Lower lobe of right lung (tissue), 2 donors: ENCODE results near the gene FGD6. TPM values are rescaled to one million over a fixed set of nuclear protein-coding genes. Genes with fewer than 3 reads are reported as not detected.
"Not testable (repeated sequence)": the region's sequence is repeated elsewhere in the genome, so short reads cannot be mapped to it uniquely, and the experiment has no call there.

Source experiments
- ATAC-seq, 2 donors: fragments of 200-7000 bp; cut with Tn5 transposase; one replicate each; pipeline ENCODE4 v1.9.1; 2020 to 2022; ENCODE audit warnings: mild to moderate bottlenecking in 2 of 2, moderate library complexity in 2 of 2
- DNase-seq: peaks from one replicate; pipeline ENCODE4 v3.0.0-alpha.2; 2020
- H3K27ac ChIP-seq: fragments of 200-600 bp; one replicate; pipeline ENCODE4 v1.8.0; 2022
- H3K27me3 ChIP-seq: fragments of 200-600 bp; one replicate; pipeline ENCODE4 v1.8.0; 2022; ENCODE audit warnings: low read depth
- H3K36me3 ChIP-seq: fragments of 200-600 bp; one replicate; pipeline ENCODE4 v1.8.0; 2022; ENCODE audit warnings: mild to moderate bottlenecking
- H3K4me1 ChIP-seq: fragments of 200-600 bp; one replicate; pipeline ENCODE4 v1.8.0; 2022
- H3K4me3 ChIP-seq: fragments of 200-600 bp; one replicate; pipeline ENCODE4 v1.8.0; 2022; ENCODE audit warnings: mild to moderate bottlenecking
- H3K9me3 ChIP-seq: fragments of 200-600 bp; one replicate; pipeline ENCODE4 v1.8.0; 2022
- CTCF ChIP-seq: fragments of 200-600 bp; IDR thresholded peaks from one replicate; pipeline ENCODE4 v1.8.0; 2022; ENCODE audit warnings: antibody characterized with exemption, mild to moderate bottlenecking
- intact Hi-C: fragments of 100-400 bp; cut with DNase I; formaldehyde crosslinking; loops from one replicate; pipeline ENCODE4 v1.11.0; 2022
- total RNA-seq: library from RNA; stranded (reverse); fragmentation: NEBNext Ultra II Directional; extraction: Animal tissue kit (Norgen Biotek cat#: 25700); gene quantifications from one replicate; pipeline ENCODE4 v1.2.1, GENCODE V29; 2021
- donor health status: DM: no; HTN: yes; CAD: no; lungs with severe emphysema.

Gene FGD6
- total RNA-seq, 1 donor from 2014 or later = 22.9 TPM

GRCh38 chr12:95240556-95240955, 23.3 kb upstream of the FGD6 start:
- ATAC-seq = no peak
- no peak overlapping the region for H3K4me3 ChIP-seq
- intact Hi-C loops = no loop called here
- H3K27ac ChIP-seq = no peak overlapping the region
- H3K9me3 ChIP-seq = no peaks in the 10 kb centered on the region
- no peak for DNase-seq
- no peak for TF ChIP-seq CTCF
- H3K4me1 ChIP-seq = peaks cover 16% of the 10 kb centered on the region
- H3K27me3 ChIP-seq = no peaks in the 10 kb centered on the region
- H3K36me3 ChIP-seq = no peaks in the 10 kb centered on the region

DNA sequence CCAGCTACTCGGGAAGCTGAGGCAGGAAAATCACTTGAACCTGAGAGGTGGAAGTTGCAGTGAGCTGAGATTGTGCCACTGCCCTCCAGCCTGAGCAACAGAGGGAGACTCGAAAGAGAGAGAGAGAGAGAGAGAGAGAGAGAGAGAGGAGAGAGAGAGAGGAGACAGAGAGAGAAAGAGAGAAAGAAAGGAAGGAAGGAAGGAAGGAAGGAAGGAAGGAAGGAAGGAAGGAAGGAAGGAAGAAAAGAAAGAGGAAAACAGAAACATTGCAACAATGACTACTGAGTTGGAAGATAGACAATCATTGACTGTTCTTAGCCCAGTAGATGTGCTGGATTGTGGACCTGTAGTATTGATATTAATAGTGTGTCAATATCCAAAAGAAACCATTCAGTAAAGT, 22.6 kb upstream of the FGD6 start:
- ATAC-seq, intact Hi-C loops, H3K36me3 ChIP-seq, H3K4me3 ChIP-seq, DNase-seq, H3K9me3 ChIP-seq, H3K27me3 ChIP-seq, H3K27ac ChIP-seq: not testable (repeated sequence)
- peaks cover 16% of the 10 kb centered on the region for H3K4me1 ChIP-seq

GRCh38 chr12:95239216-95239615, 21.9 kb upstream of the FGD6 start:
- peaks cover 16% of the 10 kb centered on the region for H3K4me1 ChIP-seq
- ATAC-seq = no peak
- H3K27me3 ChIP-seq = no peaks in the 10 kb centered on the region
- H3K4me3 ChIP-seq = no peak overlapping the region
- H3K9me3 ChIP-seq = no peaks in the 10 kb centered on the region
- intact Hi-C loops = no loop called here
- no peak for DNase-seq
- H3K27ac ChIP-seq = no peak overlapping the region
- TF ChIP-seq CTCF = no peak
- peaks cover 4% of the 10 kb centered on the region for H3K36me3 ChIP-seq

GRCh38 chr12:95238150-95238549, 20.9 kb upstream of the FGD6 start:
- no peak overlapping the region for H3K27ac ChIP-seq
- ATAC-seq (no peak), DNase-seq (no peak)
- H3K4me3 ChIP-seq = no peak overlapping the region
- no peaks in the 10 kb centered on the region for H3K27me3 ChIP-seq
- no peaks in the 10 kb centered on the region for H3K9me3 ChIP-seq
- H3K4me1 ChIP-seq = peaks cover 16% of the 10 kb centered on the region
- H3K36me3 ChIP-seq = peaks cover 5% of the 10 kb centered on the region
- intact Hi-C loops = no loop called here
- no peak for TF ChIP-seq CTCF

GRCh38 chr12:95237315-95237714, 20.0 kb upstream of the FGD6 start:
- H3K27ac ChIP-seq = no peak overlapping the region
- DNase-seq (no peak), ATAC-seq (no peak)
- no peak for TF ChIP-seq CTCF
- intact Hi-C loops = no loop called here
- H3K27me3 ChIP-seq = no peaks in the 10 kb centered on the region
- peaks cover 16% of the 10 kb centered on the region for H3K4me1 ChIP-seq
- H3K9me3 ChIP-seq = no peaks in the 10 kb centered on the region
- H3K4me3 ChIP-seq = no peak overlapping the region
- peaks cover 5% of the 10 kb centered on the region for H3K36me3 ChIP-seq

DNA sequence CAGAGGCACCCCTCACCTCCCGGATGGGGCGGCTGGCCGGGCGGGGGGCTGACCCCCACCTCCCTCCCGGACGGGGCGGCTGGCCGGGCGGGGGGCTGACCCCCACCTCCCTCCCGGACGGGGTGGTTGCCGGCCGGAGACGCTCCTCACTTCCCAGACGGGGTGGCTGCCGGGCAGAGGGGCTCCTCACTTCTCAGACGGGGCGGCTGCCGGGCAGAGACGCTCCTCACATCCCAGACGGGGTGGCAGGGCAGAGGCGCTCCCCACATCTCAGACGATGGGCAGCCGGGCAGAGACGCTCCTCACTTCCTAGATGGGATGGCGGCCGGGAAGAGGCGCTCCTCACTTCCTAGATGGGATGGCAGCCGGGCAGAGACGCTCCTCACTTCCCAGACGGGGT, 18.4 kb upstream of the FGD6 start:
- DNase-seq, H3K36me3 ChIP-seq, H3K9me3 ChIP-seq, intact Hi-C loops, H3K4me3 ChIP-seq, ATAC-seq, H3K27ac ChIP-seq, H3K27me3 ChIP-seq: not testable (repeated sequence)
- H3K4me1 ChIP-seq = peaks cover 21% of the 10 kb centered on the region

DNA sequence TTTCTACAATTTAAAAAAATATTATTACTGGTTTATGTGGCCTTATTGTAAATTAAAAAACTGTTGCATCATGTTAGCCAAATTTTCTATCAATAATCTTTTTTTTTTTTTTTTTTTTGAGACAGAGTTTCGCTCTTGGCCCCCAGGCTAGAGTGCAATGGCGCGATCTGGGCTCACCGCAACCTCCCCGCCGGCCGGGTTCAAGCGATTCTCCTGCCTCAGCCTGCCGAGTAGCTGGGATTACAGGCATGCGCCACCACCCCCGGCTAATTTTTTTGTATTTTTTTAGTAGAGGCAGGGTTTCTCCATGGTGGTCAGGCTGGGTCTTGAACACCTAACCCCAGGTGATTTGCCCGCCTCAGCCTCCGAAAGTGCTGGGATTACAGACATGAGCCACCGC, 16.9 kb upstream of the FGD6 start:
- peaks cover 29% of the 10 kb centered on the region for H3K4me1 ChIP-seq
- H3K4me3 ChIP-seq, DNase-seq, H3K36me3 ChIP-seq, ATAC-seq, H3K27me3 ChIP-seq, H3K9me3 ChIP-seq, intact Hi-C loops, H3K27ac ChIP-seq: not testable (repeated sequence)
